ENCODE results near the gene ATXN7L1. TPM values are rescaled to one million over a fixed set of nuclear protein-coding genes. Genes with fewer than 3 reads are reported as not detected.

ATXN7L1 gene
- total RNA-seq, 1 donor from 2014 or later, result 3.7 TPM

GRCh38 chr7:105666324-105666723 is 210.1 kb downstream of the ATXN7L1 start:
- DNase-seq (no peak), ATAC-seq (no peak)
- intact Hi-C loops (cut with micrococcal nuclease), result no loop called here

- no peak for DNase-seq
- ATAC-seq, result no peak
- intact Hi-C loops (cut with micrococcal nuclease), result no loop called here
Observed at GRCh38 chr7:105665684-105666083, 210.7 kb downstream of the ATXN7L1 start.

GRCh38 chr7:105664816-105665525 is 211.4 kb downstream of the ATXN7L1 start:
- DNase-seq (no peak), ATAC-seq (no peak)
- intact Hi-C loops (cut with micrococcal nuclease), result no loop called here

GRCh38 chr7:105662998-105663397 is 213.4 kb downstream of the ATXN7L1 start:
- ATAC-seq, result no peak
- no peak for DNase-seq
- intact Hi-C loops (cut with micrococcal nuclease), result no loop called here

GRCh38 chr7:105661625-105662024 is 214.8 kb downstream of the ATXN7L1 start:
- intact Hi-C loops (cut with micrococcal nuclease), result no loop called here
- ATAC-seq (no peak), DNase-seq (no peak)

GRCh38 chr7:105656922-105657521 is 219.4 kb downstream of the ATXN7L1 start:
- no peak for DNase-seq
- no peak for ATAC-seq

GRCh38 chr7:105655500-105656380 is 220.7 kb downstream of the ATXN7L1 start:
- peak; percentile 55 for DNase-seq
- peak; percentile 72 for ATAC-seq

More at GRCh38 chr7:105656922-105657521, 219.4 kb downstream of the ATXN7L1 start:
- intact Hi-C loops (cut with micrococcal nuclease), result loop anchor here (10.0 kb wide), 1 partner anchor 98 kb away; no protein-coding TSS in a partner anchor

GRCh38 chr7:105655067-105655466 is 221.3 kb downstream of the ATXN7L1 start:
- intact Hi-C loops (cut with micrococcal nuclease), result loop anchor here (10.0 kb wide), 1 partner anchor 100 kb away; no protein-coding TSS in a partner anchor
- ATAC-seq (no peak), DNase-seq (no peak)

More at GRCh38 chr7:105655500-105656380, 220.7 kb downstream of the ATXN7L1 start:
- intact Hi-C loops (cut with micrococcal nuclease), result loop anchor here (10.0 kb wide), 1 partner anchor 99 kb away; no protein-coding TSS in a partner anchor

GRCh38 chr7:105654095-105654686 is 222.2 kb downstream of the ATXN7L1 start:
- ATAC-seq (no peak), DNase-seq (no peak)
- intact Hi-C loops (cut with micrococcal nuclease), result loop anchor here (10.0 kb wide), 1 partner anchor 101 kb away; no protein-coding TSS in a partner anchor

GRCh38 chr7:105653441-105654005 is 222.9 kb downstream of the ATXN7L1 start:
- intact Hi-C loops (cut with micrococcal nuclease), result loop anchor here (2.0 to 10.0 kb wide), 2 partner anchors 101 to 391 kb away; no protein-coding TSS in a partner anchor
- DNase-seq, result no peak
- no peak for ATAC-seq

GRCh38 chr7:105652359-105652993 is 223.9 kb downstream of the ATXN7L1 start:
- DNase-seq (peak; percentile 85), ATAC-seq (peak; percentile 94)
- intact Hi-C loops (cut with micrococcal nuclease), result loop anchor here (2.0 to 10.0 kb wide), 2 partner anchors 102 to 392 kb away; no protein-coding TSS in a partner anchor

GRCh38 chr7:105651798-105652197 is 224.6 kb downstream of the ATXN7L1 start:
- ATAC-seq (no peak), DNase-seq (no peak)
- intact Hi-C loops (cut with micrococcal nuclease), result loop anchor here (2.0 to 10.0 kb wide), 2 partner anchors 103 to 393 kb away; no protein-coding TSS in a partner anchor

- ATAC-seq, result no peak
- intact Hi-C loops (cut with micrococcal nuclease), result loop anchor here (10.0 kb wide), 1 partner anchor 104 kb away; no protein-coding TSS in a partner anchor
- DNase-seq, result no peak
Observed at GRCh38 chr7:105650382-105650970, 225.9 kb downstream of the ATXN7L1 start.

- DNase-seq (no peak), ATAC-seq (no peak)
- intact Hi-C loops (cut with micrococcal nuclease), result loop anchor here (10.0 kb wide), 1 partner anchor 105 kb away; no protein-coding TSS in a partner anchor
Observed at GRCh38 chr7:105649727-105650381, 226.5 kb downstream of the ATXN7L1 start.

GRCh38 chr7:105648561-105649401 is 227.6 kb downstream of the ATXN7L1 start:
- DNase-seq (no peak), ATAC-seq (no peak)
- intact Hi-C loops (cut with micrococcal nuclease), result no loop called here

GRCh38 chr7:105647591-105647990 is 228.8 kb downstream of the ATXN7L1 start:
- DNase-seq (no peak), ATAC-seq (no peak)
- intact Hi-C loops (cut with micrococcal nuclease), result no loop called here
